H9 (cell line): ENCODE results near the gene WDR91. TPM values are rescaled to one million over a fixed set of nuclear protein-coding genes. Genes with fewer than 3 reads are reported as not detected.

Experiments
- DNase-seq: peaks from one replicate; pipeline ENCODE4 v3.0.0-alpha.2; 2017
- H2AFZ ChIP-seq: one replicate; pipeline ENCODE4 v1.6.1; 2013; ENCODE audit warnings: mild to moderate bottlenecking, low read length, control low read depth, moderate library complexity
- H2AK5ac ChIP-seq: 2 replicates; pipeline ENCODE4 v1.6.1; 2013; ENCODE audit warnings: low read length, control low read depth, mixed read lengths; ENCODE audit not compliant: insufficient read length
- H2BK120ac ChIP-seq: one replicate; pipeline ENCODE4 v1.6.1; 2013; ENCODE audit warnings: low read depth, mild to moderate bottlenecking, low read length, control low read depth, inconsistent platforms; ENCODE audit not compliant: poor library complexity, severe bottlenecking
- H2BK12ac ChIP-seq: 2 replicates; pipeline ENCODE4 v1.6.1; 2013; ENCODE audit warnings: low read length, control low read depth, mixed read lengths, low read depth; ENCODE audit not compliant: insufficient read length
- H2BK15ac ChIP-seq: 2 replicates; pipeline ENCODE4 v1.6.1; 2013; ENCODE audit warnings: low read depth, low read length, control low read depth
- H2BK20ac ChIP-seq: one replicate; pipeline ENCODE4 v1.6.1; 2013; ENCODE audit warnings: low read depth, mild to moderate bottlenecking, low read length, control low read depth, inconsistent platforms; ENCODE audit not compliant: poor library complexity, severe bottlenecking
- H2BK5ac ChIP-seq: 2 replicates; pipeline ENCODE4 v1.6.1; 2013; ENCODE audit warnings: low read length, control low read depth, mixed read lengths; ENCODE audit not compliant: insufficient read length
- H3K14ac ChIP-seq: 2 replicates; pipeline ENCODE4 v1.6.1; 2013; ENCODE audit warnings: low read length, control low read depth; ENCODE audit not compliant: insufficient read depth
- H3K18ac ChIP-seq: 2 replicates; pipeline ENCODE4 v1.6.1; 2013; ENCODE audit warnings: low read depth, mild to moderate bottlenecking, mixed read lengths, low read length, control low read depth; ENCODE audit not compliant: insufficient read length
- H3K23ac ChIP-seq: 2 replicates; pipeline ENCODE4 v1.6.1; 2013; ENCODE audit warnings: low read length, control low read depth, mixed read lengths, low read depth; ENCODE audit not compliant: insufficient read length
- H3K23me2 ChIP-seq: 2 replicates; pipeline ENCODE4 v1.6.1; 2013; ENCODE audit warnings: low read depth, mild to moderate bottlenecking, mixed read lengths, low read length, control low read depth; ENCODE audit not compliant: insufficient read length, poor library complexity, severe bottlenecking
- H3K27ac ChIP-seq: 2 replicates; pipeline ENCODE4 v1.5.1; 2013; ENCODE audit warnings: low read length, control low read depth, mixed read lengths, low read depth; ENCODE audit not compliant: insufficient read length
- H3K27me3 ChIP-seq: 2 replicates; pipeline ENCODE4 v1.6.1; 2013; ENCODE audit warnings: low read length, control low read depth, inconsistent platforms; ENCODE audit not compliant: insufficient read depth
- H3K4ac ChIP-seq: 2 replicates; pipeline ENCODE4 v1.6.1; 2013; ENCODE audit warnings: low read depth, mild to moderate bottlenecking, control low read depth, inconsistent platforms, low read length, moderate library complexity
- H3K4me1 ChIP-seq: 2 replicates; pipeline ENCODE4 v1.6.1; 2013; ENCODE audit warnings: low read length, control low read depth, inconsistent platforms; ENCODE audit not compliant: insufficient read depth
- H3K4me2 ChIP-seq: 2 replicates; pipeline ENCODE4 v1.6.1; 2013; ENCODE audit warnings: low read length, control low read depth, mixed read lengths; ENCODE audit not compliant: insufficient read length, insufficient read depth
- H3K56ac ChIP-seq: 2 replicates; pipeline ENCODE4 v1.6.1; 2013; ENCODE audit warnings: low read depth, mild to moderate bottlenecking, mixed read lengths, low read length, control low read depth; ENCODE audit not compliant: insufficient read length
- H3K79me1 ChIP-seq: 2 replicates; pipeline ENCODE4 v1.6.1; 2013; ENCODE audit warnings: low read depth, mild to moderate bottlenecking, moderate library complexity, low read length, control low read depth, inconsistent platforms; ENCODE audit not compliant: insufficient read depth, poor library complexity, severe bottlenecking
- H3K79me2 ChIP-seq: 2 replicates; pipeline ENCODE4 v1.6.1; 2013; ENCODE audit warnings: low read length, control low read depth, inconsistent platforms; ENCODE audit not compliant: insufficient read depth
- H3K9ac ChIP-seq: 2 replicates; pipeline ENCODE4 v1.6.1; 2013; ENCODE audit warnings: low read length, control low read depth, mixed read lengths; ENCODE audit not compliant: insufficient read length; ENCODE audit errors: extremely low read depth
- H3K9me3 ChIP-seq: one replicate; pipeline ENCODE4 v1.6.1; 2013; ENCODE audit warnings: low read depth, low read length, inconsistent platforms; ENCODE audit not compliant: control insufficient read depth
- H3T11ph ChIP-seq: one replicate; pipeline ENCODE4 v1.6.1; 2013; ENCODE audit warnings: mild to moderate bottlenecking, low read length, control low read depth, inconsistent platforms
- H4K20me1 ChIP-seq: one replicate; pipeline ENCODE4 v1.6.1; 2013; ENCODE audit not compliant: control insufficient read depth, insufficient read length, insufficient read depth
- H4K5ac ChIP-seq: 2 replicates; pipeline ENCODE4 v1.6.1; 2013; ENCODE audit warnings: low read depth, mild to moderate bottlenecking, mixed read lengths, low read length, control low read depth; ENCODE audit not compliant: insufficient read length
- H4K8ac ChIP-seq: replicated peaks from 2 replicates; pipeline ENCODE4 v1.6.1; 2013; ENCODE audit warnings: low read length, control low read depth, mixed read lengths, low read depth; ENCODE audit not compliant: insufficient read length
- H4K91ac ChIP-seq: 2 replicates; pipeline ENCODE4 v1.6.1; 2013; ENCODE audit warnings: low read depth, mild to moderate bottlenecking, moderate library complexity, mixed read lengths, low read length, control low read depth; ENCODE audit not compliant: insufficient read length
- H3K27ac Mint-ChIP-seq, 3 experiments: 2 replicates in 2 of 3; 3 replicates in 1 of 3; pipeline ENCODE4 v1.8.0; 2020 to 2021; ENCODE audit warnings: mixed read lengths in 3 of 3, mild to moderate bottlenecking in 1 of 3, moderate library complexity in 1 of 3
- H3K27me3 Mint-ChIP-seq: 2 replicates; pipeline ENCODE4 v1.8.0; 2021; ENCODE audit warnings: low read depth, mild to moderate bottlenecking, moderate library complexity, mixed read lengths
- H3K36me3 Mint-ChIP-seq, 3 experiments: 2 replicates in 2 of 3; 3 replicates in 1 of 3; pipeline ENCODE4 v1.8.0; 2020 to 2021; ENCODE audit warnings: low read depth in 3 of 3, mixed read lengths in 3 of 3; ENCODE audit not compliant: insufficient read depth in 1 of 3
- H3K4me1 Mint-ChIP-seq, 2 experiments: 2 replicates each; pipeline ENCODE4 v1.8.0; 2020; ENCODE audit warnings: mixed read lengths in 2 of 2
- H3K4me3 Mint-ChIP-seq, 2 experiments: 2 replicates in 1 of 2; 3 replicates in 1 of 2; pipeline ENCODE4 v1.8.0; 2020 to 2021; ENCODE audit warnings: mild to moderate bottlenecking in 2 of 2, mixed read lengths in 2 of 2, moderate library complexity in 1 of 2
- H3K9me3 Mint-ChIP-seq, 2 experiments: 2 replicates in 1 of 2; 3 replicates in 1 of 2; pipeline ENCODE4 v1.8.0; 2020; ENCODE audit warnings: mild to moderate bottlenecking in 2 of 2, mixed read lengths in 2 of 2, moderate library complexity in 1 of 2
- CTCF ChIP-seq: fragments of 200-600 bp; sonication (generic); conservative IDR thresholded peaks from 3 replicates; pipeline ENCODE4 v1.8.0; 2021; ENCODE audit warnings: antibody characterized with exemption, mild to moderate bottlenecking
- WGBS: extraction: QIAGEN DNeasy Blood & Tissue Kit; methylation state at CpG from one replicate; pipeline ENCODE4 v1.1.7; 2013; ENCODE audit warnings: missing lambda C conversion rate, low lambda C conversion rate, mixed read lengths; ENCODE audit not compliant: insufficient read length; ENCODE audit errors: extremely low coverage; 5-methylcytosine and 5-hydroxymethylcytosine counted together
- total RNA-seq: library from RNA; stranded (reverse); gene quantifications from 2 replicates; pipeline ENCODE4 v1.2.1, GENCODE V29; 2021

WDR91 gene
- total RNA-seq, 1 experiment from 2014 or later: 9.4 TPM

GRCh38 chr7:135197343-135197742 is 14.0 kb downstream of the WDR91 start:
- H3K56ac ChIP-seq: no peak overlapping the region
- no peak overlapping the region for H2BK15ac ChIP-seq
- no peak overlapping the region for H2BK5ac ChIP-seq
- no peak overlapping the region for H3K27ac ChIP-seq
- H4K8ac ChIP-seq: no peak overlapping the region
- H3T11ph ChIP-seq: no peak overlapping the region
- no peak for DNase-seq
- no peak overlapping the region for H2AK5ac ChIP-seq
- no peaks in the 10 kb centered on the region for H3K27me3 ChIP-seq
- H3K14ac ChIP-seq: no peak overlapping the region
- Mint-ChIP-seq H3K4me1 (peaks cover 0 to 5% of the 10 kb centered on the region in 2 experiments; a peak in 3 of 4 replicates), H3K36me3 (peaks cover 9 to 41% (median 18%) of the 10 kb centered on the region in 3 experiments), H3K27ac (no peak overlapping the region), H3K4me3 (no peak overlapping the region), H3K9me3 (no peaks in the 10 kb centered on the region), H3K27me3 (no peaks in the 10 kb centered on the region)
- WGBS: no CpG with 5 or more reads among the region's 2 CpGs
- H3K23ac ChIP-seq: no peak overlapping the region
- no peak overlapping the region for H2BK12ac ChIP-seq
- no peak overlapping the region for H3K18ac ChIP-seq
- no peak overlapping the region for H3K4me2 ChIP-seq
- no peaks in the 10 kb centered on the region for H4K20me1 ChIP-seq
- H3K4ac ChIP-seq: no peak overlapping the region
- H3K79me2 ChIP-seq: no peaks in the 10 kb centered on the region
- no peaks in the 10 kb centered on the region for H3K4me1 ChIP-seq
- no peak for TF ChIP-seq CTCF
- no peak overlapping the region for H4K5ac ChIP-seq
- H3K9ac ChIP-seq: no peak overlapping the region
- no peak overlapping the region for H4K91ac ChIP-seq
- no peak overlapping the region for H2BK120ac ChIP-seq
- no peak overlapping the region for H2BK20ac ChIP-seq
- H3K9me3 ChIP-seq: no peaks in the 10 kb centered on the region
- H2AFZ ChIP-seq: no peak overlapping the region
- H3K79me1 ChIP-seq: no peaks in the 10 kb centered on the region
- no peaks in the 10 kb centered on the region for H3K23me2 ChIP-seq
